Measurements from ENCODE around the gene PTCH2. TPM values are rescaled to one million over a fixed set of nuclear protein-coding genes. Genes with fewer than 3 reads are reported as not detected.

Gene PTCH2
- total and polyA plus RNA-seq, 2 of the 13 experiments (the other 11 are each of a cell fraction or from before 2014, with no cell fraction given) = 0.60 to 1.5 TPM

DNA sequence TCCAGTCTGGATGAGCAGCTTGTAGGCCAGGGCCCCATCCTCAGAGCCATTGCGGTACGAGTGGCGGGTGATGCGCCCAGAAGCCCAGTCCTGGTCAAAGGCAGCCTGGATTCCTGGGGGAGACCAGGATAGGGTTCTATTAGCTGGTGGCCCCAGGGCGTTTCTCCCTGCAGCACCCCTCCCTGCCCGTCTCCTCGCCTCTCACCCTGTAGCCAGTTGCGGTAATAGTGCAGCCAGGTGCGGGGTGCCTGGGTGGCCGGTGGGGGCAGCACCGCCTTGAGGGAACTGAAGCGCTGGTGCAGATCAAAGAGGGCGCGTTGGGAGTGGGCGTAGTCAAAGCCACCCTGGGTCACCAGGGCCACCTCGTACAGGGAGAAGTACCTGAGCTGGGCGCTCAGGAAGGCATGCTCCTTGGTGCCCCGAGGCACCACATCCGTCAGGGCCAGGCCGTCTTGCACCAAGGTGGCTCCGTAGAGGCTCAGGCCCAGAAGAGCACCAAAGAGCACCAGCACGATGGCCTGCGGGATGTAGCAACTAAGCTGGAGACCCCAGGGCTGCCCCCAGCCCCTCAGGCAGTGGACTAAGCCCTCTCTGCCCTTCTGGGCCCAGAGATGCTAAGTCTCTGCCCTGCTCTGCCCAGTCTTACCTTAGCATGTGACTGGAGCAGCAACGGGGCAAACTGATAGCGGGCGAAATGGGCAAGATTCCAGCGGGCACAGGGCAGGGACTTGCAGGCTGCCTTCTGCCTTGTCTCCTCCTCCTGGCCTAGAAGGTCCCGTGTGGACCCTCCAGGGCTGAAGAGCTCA lies 15.7 kb downstream of the PTCH2 start (continued):
- TF ChIP-seq ZNF547 (CRISPR knock-in tag; IDR thresholded peaks at IDR 0.05) (0 out of 2 replicates have a peak, but pooled peaks have one; percentile 51), CBX5 (CRISPR knock-in tag; IDR thresholded peaks at IDR 0.05; ENCODE audit: borderline replicate concordance) (no peak; the same call in 1 of the 2 replicates), KDM1A (CRISPR knock-in tag; IDR thresholded peaks at IDR 0.05) (no peak), SRSF1 (optimal IDR thresholded peaks at IDR 0.05; ENCODE audit: low read depth, low read length) (peak; percentile 75), GABPA (IDR thresholded peaks at IDR 0.05; ENCODE audit: low read depth, low read length) (no peak), GABPA (CRISPR knock-in tag; IDR thresholded peaks at IDR 0.05; ENCODE audit: low read depth) (no peak), ZFYVE20 (CRISPR knock-in tag; IDR thresholded peaks at IDR 0.05; ENCODE audit: borderline replicate concordance, low read depth) (no peak), MED13 (CRISPR knock-in tag; IDR thresholded peaks at IDR 0.05) (no peak), RFX3 (CRISPR knock-in tag; IDR thresholded peaks at IDR 0.05) (no peak), AGO2 (optimal IDR thresholded peaks at IDR 0.05; ENCODE audit: low read depth, low read length) (no peak), ZNF546 (CRISPR knock-in tag; conservative IDR thresholded peaks at IDR 0.05) (no peak), RORA (CRISPR knock-in tag; IDR thresholded peaks at IDR 0.05) (no peak), BORCS8-MEF2B (CRISPR knock-in tag; IDR thresholded peaks at IDR 0.05) (no peak), SNRNP70 (IDR thresholded peaks at IDR 0.05; ENCODE audit: low read depth, low read length) (no peak), DR1 (CRISPR knock-in tag; IDR thresholded peaks at IDR 0.05) (no peak), CHCHD3 (CRISPR knock-in tag; IDR thresholded peaks at IDR 0.05) (no peak), ZBTB42 (CRISPR knock-in tag; IDR thresholded peaks at IDR 0.05) (no peak), FOSL2 (CRISPR knock-in tag; IDR thresholded peaks at IDR 0.05) (no peak), ZNF766 (CRISPR knock-in tag; IDR thresholded peaks at IDR 0.05; ENCODE audit: borderline replicate concordance) (no peak), ZFY (CRISPR knock-in tag; IDR thresholded peaks at IDR 0.05) (peak; percentile 36), ZBTB7A (CRISPR knock-in tag; IDR thresholded peaks at IDR 0.05) (no peak), KDM4B (CRISPR knock-in tag; IDR thresholded peaks at IDR 0.05) (no peak), MEIS2 (CRISPR knock-in tag; IDR thresholded peaks at IDR 0.05) (no peak)
- TF ChIP-seq, protein P1, sequence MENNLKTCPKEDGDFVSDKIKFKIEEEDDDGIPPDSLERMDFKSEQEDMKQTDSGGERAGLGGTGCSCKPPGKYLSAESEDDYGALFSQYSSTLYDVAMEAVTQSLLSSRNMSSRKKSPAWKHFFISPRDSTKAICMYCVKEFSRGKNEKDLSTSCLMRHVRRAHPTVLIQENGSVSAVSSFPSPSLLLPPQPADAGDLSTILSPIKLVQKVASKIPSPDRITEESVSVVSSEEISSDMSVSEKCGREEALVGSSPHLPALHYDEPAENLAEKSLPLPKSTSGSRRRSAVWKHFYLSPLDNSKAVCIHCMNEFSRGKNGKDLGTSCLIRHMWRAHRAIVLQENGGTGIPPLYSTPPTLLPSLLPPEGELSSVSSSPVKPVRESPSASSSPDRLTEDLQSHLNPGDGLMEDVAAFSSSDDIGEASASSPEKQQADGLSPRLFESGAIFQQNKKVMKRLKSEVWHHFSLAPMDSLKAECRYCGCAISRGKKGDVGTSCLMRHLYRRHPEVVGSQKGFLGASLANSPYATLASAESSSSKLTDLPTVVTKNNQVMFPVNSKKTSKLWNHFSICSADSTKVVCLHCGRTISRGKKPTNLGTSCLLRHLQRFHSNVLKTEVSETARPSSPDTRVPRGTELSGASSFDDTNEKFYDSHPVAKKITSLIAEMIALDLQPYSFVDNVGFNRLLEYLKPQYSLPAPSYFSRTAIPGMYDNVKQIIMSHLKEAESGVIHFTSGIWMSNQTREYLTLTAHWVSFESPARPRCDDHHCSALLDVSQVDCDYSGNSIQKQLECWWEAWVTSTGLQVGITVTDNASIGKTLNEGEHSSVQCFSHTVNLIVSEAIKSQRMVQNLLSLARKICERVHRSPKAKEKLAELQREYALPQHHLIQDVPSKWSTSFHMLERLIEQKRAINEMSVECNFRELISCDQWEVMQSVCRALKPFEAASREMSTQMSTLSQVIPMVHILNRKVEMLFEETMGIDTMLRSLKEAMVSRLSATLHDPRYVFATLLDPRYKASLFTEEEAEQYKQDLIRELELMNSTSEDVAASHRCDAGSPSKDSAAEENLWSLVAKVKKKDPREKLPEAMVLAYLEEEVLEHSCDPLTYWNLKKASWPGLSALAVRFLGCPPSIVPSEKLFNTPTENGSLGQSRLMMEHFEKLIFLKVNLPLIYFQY (CRISPR knock-in tag; IDR thresholded peaks at IDR 0.05; ENCODE audit: borderline replicate concordance) = no peak
- TF ChIP-seq, protein P2, sequence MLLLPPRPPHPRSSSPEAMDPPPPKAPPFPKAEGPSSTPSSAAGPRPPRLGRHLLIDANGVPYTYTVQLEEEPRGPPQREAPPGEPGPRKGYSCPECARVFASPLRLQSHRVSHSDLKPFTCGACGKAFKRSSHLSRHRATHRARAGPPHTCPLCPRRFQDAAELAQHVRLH (CRISPR knock-in tag; IDR thresholded peaks at IDR 0.05; ENCODE audit: borderline replicate concordance, low read depth) = no peak
- TF ChIP-seq, protein P3, sequence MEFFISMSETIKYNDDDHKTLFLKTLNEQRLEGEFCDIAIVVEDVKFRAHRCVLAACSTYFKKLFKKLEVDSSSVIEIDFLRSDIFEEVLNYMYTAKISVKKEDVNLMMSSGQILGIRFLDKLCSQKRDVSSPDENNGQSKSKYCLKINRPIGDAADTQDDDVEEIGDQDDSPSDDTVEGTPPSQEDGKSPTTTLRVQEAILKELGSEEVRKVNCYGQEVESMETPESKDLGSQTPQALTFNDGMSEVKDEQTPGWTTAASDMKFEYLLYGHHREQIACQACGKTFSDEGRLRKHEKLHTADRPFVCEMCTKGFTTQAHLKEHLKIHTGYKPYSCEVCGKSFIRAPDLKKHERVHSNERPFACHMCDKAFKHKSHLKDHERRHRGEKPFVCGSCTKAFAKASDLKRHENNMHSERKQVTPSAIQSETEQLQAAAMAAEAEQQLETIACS (CRISPR knock-in tag; IDR thresholded peaks at IDR 0.05) = no peak
- TF ChIP-seq, protein P4, sequence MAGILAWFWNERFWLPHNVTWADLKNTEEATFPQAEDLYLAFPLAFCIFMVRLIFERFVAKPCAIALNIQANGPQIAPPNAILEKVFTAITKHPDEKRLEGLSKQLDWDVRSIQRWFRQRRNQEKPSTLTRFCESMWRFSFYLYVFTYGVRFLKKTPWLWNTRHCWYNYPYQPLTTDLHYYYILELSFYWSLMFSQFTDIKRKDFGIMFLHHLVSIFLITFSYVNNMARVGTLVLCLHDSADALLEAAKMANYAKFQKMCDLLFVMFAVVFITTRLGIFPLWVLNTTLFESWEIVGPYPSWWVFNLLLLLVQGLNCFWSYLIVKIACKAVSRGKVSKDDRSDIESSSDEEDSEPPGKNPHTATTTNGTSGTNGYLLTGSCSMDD (CRISPR knock-in tag; IDR thresholded peaks at IDR 0.05) = no peak

Data from HepG2 (cell line).